Hindlimb muscle (tissue), 1 donor: ENCODE data around the gene PRDM13. TPM values are rescaled to one million over a fixed set of nuclear protein-coding genes. Genes with fewer than 3 reads are reported as not detected.
"Not testable (repeated sequence)": the region's sequence is repeated elsewhere in the genome, so short reads cannot be mapped to it uniquely, and the experiment has no call there.

Source experiments
- DNase-seq: peaks from one replicate; pipeline ENCODE4 v3.0.0-alpha.2; 2013
- polyA plus RNA-seq: library from polyadenylated mRNA; unstranded; fragments of 120-200 nt; gene quantifications from one replicate; pipeline ENCODE4 v1.2.1, GENCODE V29; 2013; ENCODE audit not compliant: insufficient read length

The PRDM13 gene
- not detected for polyA plus RNA-seq

- DNase-seq: no peak
These were observed at the start of gene PRDM13 for GRCh38 chr6:99606656-99607415. Gene PRDM13, plus strand, starts transcription at chr6:99606833. Its CDS starts 202 bp downstream, at chr6:99607035.

- no peak for DNase-seq
These were observed 47.6 kb upstream of the PRDM13 start for GRCh38 chr6:99559057-99559456.

- no peak for DNase-seq
These were observed 46.0 kb upstream of the PRDM13 start for GRCh38 chr6:99560668-99561067.

GRCh38 chr6:99563056-99563723, 43.4 kb upstream of the PRDM13 start:
- DNase-seq: no peak

GRCh38 chr6:99568103-99568933, 38.3 kb upstream of the PRDM13 start, which contains the start of gene CCNC:
Gene CCNC, minus strand, starts transcription at chr6:99568660. Its CDS starts 133 bp downstream, at chr6:99568527.
- DNase-seq: peak; percentile 94

- no peak for DNase-seq
These were observed 32.5 kb upstream of the PRDM13 start for GRCh38 chr6:99573980-99574617.

GRCh38 chr6:99575544-99576227, 30.9 kb upstream of the PRDM13 start:
- DNase-seq: no peak

GRCh38 chr6:99579781-99580180, 26.9 kb upstream of the PRDM13 start:
- DNase-seq: no peak

- DNase-seq: no peak
These were observed 18.8 kb upstream of the PRDM13 start for GRCh38 chr6:99587792-99588191.

- peak; percentile 58 for DNase-seq
These were observed 17.9 kb upstream of the PRDM13 start for GRCh38 chr6:99588618-99589289.

- no peak for DNase-seq
These were observed 17.4 kb upstream of the PRDM13 start for GRCh38 chr6:99589290-99589672.

- DNase-seq: no peak
These were observed 16.6 kb upstream of the PRDM13 start for GRCh38 chr6:99589907-99590493.

GRCh38 chr6:99590728-99591672, 15.6 kb upstream of the PRDM13 start:
- DNase-seq: no peak

- DNase-seq: no peak
These were observed 14.8 kb upstream of the PRDM13 start for GRCh38 chr6:99591673-99592364.

- DNase-seq: no peak
These were observed 13.7 kb upstream of the PRDM13 start for GRCh38 chr6:99592900-99593299.

- not testable (repeated sequence) for DNase-seq
These were observed 11.9 kb upstream of the PRDM13 start for GRCh38 chr6:99594696-99595095.

- no peak for DNase-seq
These were observed 3.9 kb upstream of the PRDM13 start for GRCh38 chr6:99602520-99603420.
